HL-60 (cell line): ENCODE results near the gene GNPAT.

Experiments
- DNase-seq, 2 experiments: peaks; one replicate each; pipeline ENCODE4 v3.0.0-alpha.2; 2010 to 2020; ENCODE audit warnings: low read depth in 1 of 2, low spot score in 1 of 2
- H3K27ac ChIP-seq: fragments of 250-450 bp; sonication (Bioruptor Pico); replicated peaks from 2 replicates; pipeline ENCODE4 v1.5.1; 2020; ENCODE audit warnings: mild to moderate bottlenecking, moderate library complexity
- H3K27me3 ChIP-seq: fragments of 250-450 bp; sonication (Bioruptor Pico); 2 replicates; pipeline ENCODE4 v1.5.1; 2021; ENCODE audit warnings: mild to moderate bottlenecking, moderate library complexity; ENCODE audit not compliant: insufficient read depth, poor library complexity, severe bottlenecking
- H3K4me3 ChIP-seq: replicated peaks from 2 replicates; pipeline ENCODE4 v1.5.1; 2011; ENCODE audit warnings: mild to moderate bottlenecking, control low read depth, low read length; ENCODE audit not compliant: insufficient read depth
- GABPA ChIP-seq: IDR thresholded peaks from 2 replicates; pipeline ENCODE4 v1.6.1; 2012; ENCODE audit warnings: low read depth
- POLR2AphosphoS5 ChIP-seq: IDR thresholded peaks from 2 replicates; pipeline ENCODE4 v1.6.1; 2012; ENCODE audit warnings: low read depth
- SPI1 ChIP-seq: IDR thresholded peaks from 2 replicates; pipeline ENCODE4 v1.6.1; 2012; ENCODE audit warnings: low read depth, mild to moderate bottlenecking, borderline replicate concordance
- TF ChIP-seq, protein P1 (sequence below): IDR thresholded peaks from one replicate; pipeline ENCODE4 v1.5.1; 2011; ENCODE audit warnings: low read length, control low read depth, inconsistent platforms; ENCODE audit not compliant: insufficient read depth
- TF ChIP-seq, protein P2 (sequence below): IDR thresholded peaks from 2 replicates; pipeline ENCODE4 v1.6.1; 2012; ENCODE audit warnings: low read depth; ENCODE audit not compliant: insufficient replicate concordance

GNPAT gene

DNA sequence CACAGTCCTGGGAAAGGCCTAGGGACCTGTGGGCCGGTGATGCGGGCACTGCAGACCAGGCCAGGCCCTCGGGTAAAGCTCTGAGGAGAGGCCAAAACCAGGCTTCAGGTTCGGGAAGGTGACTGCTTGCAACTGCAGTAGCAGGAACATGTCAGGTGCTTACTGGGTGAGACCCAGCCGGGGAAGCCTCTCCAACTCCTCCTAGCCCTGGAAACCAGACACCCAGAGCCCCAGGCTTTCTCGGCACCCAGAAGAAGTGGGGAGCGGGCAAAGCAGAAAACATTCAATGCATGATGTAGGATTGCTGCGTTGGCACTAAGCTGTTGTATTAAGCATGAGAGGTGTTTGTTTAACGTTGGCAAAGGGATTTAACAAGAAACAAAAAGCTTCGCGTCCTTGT is 20.2 kb upstream of the GNPAT start:
- DNase-seq = no peak
- H3K27ac ChIP-seq = no peak overlapping the region
- no peak for TF ChIP-seq GABPA
- no peak for TF ChIP-seq POLR2AphosphoS5
- TF ChIP-seq, protein P1, sequence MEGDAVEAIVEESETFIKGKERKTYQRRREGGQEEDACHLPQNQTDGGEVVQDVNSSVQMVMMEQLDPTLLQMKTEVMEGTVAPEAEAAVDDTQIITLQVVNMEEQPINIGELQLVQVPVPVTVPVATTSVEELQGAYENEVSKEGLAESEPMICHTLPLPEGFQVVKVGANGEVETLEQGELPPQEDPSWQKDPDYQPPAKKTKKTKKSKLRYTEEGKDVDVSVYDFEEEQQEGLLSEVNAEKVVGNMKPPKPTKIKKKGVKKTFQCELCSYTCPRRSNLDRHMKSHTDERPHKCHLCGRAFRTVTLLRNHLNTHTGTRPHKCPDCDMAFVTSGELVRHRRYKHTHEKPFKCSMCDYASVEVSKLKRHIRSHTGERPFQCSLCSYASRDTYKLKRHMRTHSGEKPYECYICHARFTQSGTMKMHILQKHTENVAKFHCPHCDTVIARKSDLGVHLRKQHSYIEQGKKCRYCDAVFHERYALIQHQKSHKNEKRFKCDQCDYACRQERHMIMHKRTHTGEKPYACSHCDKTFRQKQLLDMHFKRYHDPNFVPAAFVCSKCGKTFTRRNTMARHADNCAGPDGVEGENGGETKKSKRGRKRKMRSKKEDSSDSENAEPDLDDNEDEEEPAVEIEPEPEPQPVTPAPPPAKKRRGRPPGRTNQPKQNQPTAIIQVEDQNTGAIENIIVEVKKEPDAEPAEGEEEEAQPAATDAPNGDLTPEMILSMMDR = no peak
- TF ChIP-seq SPI1 = no peak
- TF ChIP-seq, protein P2, sequence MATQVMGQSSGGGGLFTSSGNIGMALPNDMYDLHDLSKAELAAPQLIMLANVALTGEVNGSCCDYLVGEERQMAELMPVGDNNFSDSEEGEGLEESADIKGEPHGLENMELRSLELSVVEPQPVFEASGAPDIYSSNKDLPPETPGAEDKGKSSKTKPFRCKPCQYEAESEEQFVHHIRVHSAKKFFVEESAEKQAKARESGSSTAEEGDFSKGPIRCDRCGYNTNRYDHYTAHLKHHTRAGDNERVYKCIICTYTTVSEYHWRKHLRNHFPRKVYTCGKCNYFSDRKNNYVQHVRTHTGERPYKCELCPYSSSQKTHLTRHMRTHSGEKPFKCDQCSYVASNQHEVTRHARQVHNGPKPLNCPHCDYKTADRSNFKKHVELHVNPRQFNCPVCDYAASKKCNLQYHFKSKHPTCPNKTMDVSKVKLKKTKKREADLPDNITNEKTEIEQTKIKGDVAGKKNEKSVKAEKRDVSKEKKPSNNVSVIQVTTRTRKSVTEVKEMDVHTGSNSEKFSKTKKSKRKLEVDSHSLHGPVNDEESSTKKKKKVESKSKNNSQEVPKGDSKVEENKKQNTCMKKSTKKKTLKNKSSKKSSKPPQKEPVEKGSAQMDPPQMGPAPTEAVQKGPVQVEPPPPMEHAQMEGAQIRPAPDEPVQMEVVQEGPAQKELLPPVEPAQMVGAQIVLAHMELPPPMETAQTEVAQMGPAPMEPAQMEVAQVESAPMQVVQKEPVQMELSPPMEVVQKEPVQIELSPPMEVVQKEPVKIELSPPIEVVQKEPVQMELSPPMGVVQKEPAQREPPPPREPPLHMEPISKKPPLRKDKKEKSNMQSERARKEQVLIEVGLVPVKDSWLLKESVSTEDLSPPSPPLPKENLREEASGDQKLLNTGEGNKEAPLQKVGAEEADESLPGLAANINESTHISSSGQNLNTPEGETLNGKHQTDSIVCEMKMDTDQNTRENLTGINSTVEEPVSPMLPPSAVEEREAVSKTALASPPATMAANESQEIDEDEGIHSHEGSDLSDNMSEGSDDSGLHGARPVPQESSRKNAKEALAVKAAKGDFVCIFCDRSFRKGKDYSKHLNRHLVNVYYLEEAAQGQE = no peak
- H3K27me3 ChIP-seq = no peaks in the 10 kb centered on the region
- no peak overlapping the region for H3K4me3 ChIP-seq

DNA sequence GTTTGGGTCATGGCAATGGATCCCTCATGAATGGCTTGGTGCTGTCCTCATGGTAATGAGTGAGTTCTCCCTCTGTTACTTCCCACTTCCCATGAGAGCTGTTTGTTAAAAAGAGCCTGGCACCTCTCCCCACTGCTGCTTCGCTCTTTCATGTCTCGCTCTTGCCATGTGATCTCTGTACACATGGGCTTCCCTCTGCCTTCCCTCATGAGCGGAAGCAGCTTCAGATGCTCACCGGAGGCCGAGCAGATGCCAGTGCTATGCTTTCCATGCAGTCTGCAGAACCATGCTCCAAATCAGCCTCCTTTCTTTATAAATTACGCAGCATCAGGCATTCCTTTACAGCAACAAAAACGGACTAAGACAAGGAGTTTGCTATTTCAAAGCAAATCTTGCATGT is 14.9 kb upstream of the GNPAT start:
- H3K27me3 ChIP-seq = no peaks in the 10 kb centered on the region
- H3K27ac ChIP-seq = no peak overlapping the region
- H3K4me3 ChIP-seq = no peak overlapping the region
- TF ChIP-seq, protein P1 = no peak
- TF ChIP-seq, protein P2 = no peak
- TF ChIP-seq GABPA (no peak), SPI1 (no peak), POLR2AphosphoS5 (no peak)
- DNase-seq = no peak

DNA sequence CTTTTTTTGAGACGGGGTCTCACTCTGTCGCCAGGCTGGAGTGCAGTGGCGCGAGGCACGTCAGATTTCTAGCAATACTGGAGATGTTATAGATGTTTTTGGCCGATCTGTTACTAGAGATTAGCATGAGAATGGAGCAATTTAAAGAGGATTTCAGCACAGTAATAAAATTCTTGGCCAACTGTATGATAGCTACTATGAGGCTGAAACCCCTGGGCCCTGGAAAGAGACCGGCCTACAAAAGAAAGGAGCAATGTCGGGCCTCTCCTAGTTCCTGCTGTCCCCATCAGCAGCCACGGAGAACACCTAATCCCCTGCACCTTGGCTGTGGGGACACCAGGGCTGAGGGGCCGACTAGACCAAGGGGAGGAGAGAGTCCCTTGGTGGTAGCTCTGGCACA is 9.5 kb upstream of the GNPAT start:
- H3K4me3 ChIP-seq = no peak overlapping the region
- no peak overlapping the region for H3K27ac ChIP-seq
- no peak for DNase-seq
- H3K27me3 ChIP-seq = no peaks in the 10 kb centered on the region
- no peak for TF ChIP-seq SPI1
- TF ChIP-seq, protein P2 = no peak
- TF ChIP-seq, protein P1 = no peak
- TF ChIP-seq POLR2AphosphoS5 = no peak
- no peak for TF ChIP-seq GABPA
